ENCODE results near the gene XAGE1A.
"Not testable (repeated sequence)": the region's sequence is repeated elsewhere in the genome, so short reads cannot be mapped to it uniquely, and the experiment has no call there.

The XAGE1A gene, protein sequence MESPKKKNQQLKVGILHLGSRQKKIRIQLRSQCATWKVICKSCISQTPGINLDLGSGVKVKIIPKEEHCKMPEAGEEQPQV

DNA sequence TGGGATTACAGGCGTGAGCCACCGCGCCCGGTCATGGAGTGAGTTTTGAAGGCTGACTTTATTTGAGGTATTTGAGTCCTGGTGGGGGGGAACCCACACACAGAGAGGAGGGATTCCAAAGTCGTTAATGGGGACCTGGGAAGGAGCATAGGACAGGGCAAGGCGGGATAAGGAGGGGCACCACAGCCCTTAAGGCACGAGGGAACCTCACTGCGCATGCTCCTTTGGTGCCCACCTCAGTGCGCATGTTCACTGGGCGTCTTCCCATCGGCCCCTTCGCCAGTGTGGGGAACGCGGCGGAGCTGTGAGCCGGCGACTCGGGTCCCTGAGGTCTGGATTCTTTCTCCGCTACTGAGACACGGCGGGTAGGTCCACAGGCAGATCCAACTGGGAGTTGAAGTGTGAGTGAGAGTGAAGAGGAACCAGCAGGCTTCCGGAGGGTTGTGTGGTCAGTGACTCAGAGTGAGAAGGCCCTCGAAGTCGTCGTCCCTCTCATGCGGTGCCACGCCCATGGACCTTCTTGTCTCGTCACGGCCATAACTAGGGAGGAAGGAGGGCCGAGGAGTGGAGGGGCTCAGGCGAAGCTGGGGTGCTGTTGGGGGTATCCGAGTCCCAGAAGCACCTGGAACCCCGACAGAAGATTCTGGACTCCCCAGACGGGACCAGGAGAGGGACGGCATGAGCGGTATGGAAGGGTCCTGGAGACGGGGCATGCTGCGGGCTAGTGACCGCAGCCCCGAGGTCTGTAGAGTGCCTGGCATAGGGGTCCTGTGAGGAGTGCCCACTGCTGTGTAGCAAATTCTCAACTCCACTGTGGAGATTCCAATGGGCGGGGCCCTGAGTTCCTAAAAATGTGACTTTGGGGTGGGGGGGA lies at the start of gene XAGE1A:
XAGE1A (plus strand) TSS at position 264 of the 874 bp plus-strand sequence. CDS start 1,554 bp downstream, outside the sequence.
- DNase-seq = not testable (repeated sequence)

DNA sequence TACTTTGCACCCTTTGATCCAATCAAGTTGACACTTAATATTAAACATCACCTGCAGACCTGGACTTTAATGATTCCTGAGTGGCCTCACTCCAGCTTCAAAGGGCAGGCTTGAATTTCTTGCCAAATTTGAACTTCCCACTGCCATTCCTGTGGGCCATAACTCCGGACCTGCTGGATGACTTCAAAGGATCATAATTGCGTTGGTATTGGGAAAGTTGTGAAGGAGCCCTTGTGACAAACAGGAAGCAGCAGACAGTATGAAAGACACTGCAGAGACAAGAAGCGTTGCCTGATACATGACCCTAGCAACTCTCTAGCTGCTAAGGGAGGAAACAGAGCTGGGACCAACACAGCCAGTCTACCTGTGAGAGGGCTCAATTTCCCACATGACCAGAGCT lies 43.6 kb upstream of the XAGE1A start:
- DNase-seq = not testable (repeated sequence)

DNA sequence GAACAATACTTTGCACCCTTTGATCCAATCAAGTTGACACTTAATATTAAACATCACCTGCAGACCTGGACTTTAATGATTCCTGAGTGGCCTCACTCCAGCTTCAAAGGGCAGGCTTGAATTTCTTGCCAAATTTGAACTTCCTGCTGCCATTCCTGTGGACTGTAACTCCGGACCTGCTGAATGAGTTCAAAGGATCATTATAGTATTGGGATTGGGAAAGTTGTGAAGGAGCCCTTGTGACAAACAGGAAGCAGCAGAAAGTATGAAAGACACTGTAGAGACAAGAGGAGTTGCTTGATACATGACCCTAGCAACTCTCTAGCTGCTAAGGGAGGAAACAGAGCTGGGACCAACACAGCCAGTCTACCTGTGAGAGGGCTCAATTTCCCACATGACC lies 24.3 kb upstream of the XAGE1A start:
- DNase-seq = not testable (repeated sequence)

GRCh38 chrX:52496419-52496772 lies 788 bp downstream of the XAGE1A start:
- DNase-seq = not testable (repeated sequence)

GRCh38 chrX:52501362-52501761 lies 5.8 kb downstream of the XAGE1A start:
- not testable (repeated sequence) for DNase-seq

GRCh38 chrX:52504551-52504950 lies 8.9 kb downstream of the XAGE1A start:
- no peak for DNase-seq

DNA sequence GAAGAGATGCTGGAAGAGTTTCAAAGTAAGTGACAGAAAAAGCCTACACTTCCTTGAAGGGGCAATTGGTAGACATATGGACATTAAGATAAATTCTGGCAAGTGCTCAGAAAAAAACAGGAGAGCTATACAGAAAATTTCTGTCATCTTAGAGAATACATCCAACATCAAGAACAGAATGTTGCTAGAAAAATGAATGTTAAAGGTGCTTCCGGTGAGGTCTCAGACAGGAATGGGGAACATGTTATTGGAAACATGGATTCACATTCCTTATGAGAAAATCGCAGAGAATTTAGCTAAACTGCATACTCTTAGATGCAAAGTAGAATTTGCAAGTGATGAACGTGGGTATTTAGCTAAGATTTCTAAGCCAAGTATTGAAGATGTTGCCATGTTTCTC lies 11.7 kb downstream of the XAGE1A start:
- DNase-seq = no peak

GRCh38 chrX:52509916-52510315 lies 14.3 kb downstream of the XAGE1A start:
- DNase-seq = no peak

DNA sequence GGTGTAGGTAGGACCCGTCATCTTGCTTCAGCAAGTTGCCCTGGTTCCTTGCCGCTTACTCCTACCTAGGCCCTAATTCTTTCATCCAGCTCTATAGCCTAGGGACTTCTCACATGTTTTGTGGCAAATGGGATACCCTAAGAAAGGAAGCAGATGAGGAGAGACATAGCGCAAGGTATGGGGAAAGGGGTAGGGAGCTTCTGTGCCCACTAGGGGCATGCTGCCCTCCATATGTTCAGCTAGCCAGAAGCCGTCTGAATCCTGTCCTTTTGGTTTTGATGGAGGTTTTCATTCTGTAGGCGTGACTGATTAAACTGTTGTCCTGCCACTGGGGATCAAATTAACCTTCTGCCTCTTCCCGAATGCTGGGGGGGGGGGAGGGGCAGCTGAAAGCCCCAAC lies 15.5 kb downstream of the XAGE1A start:
- not testable (repeated sequence) for DNase-seq

- DNase-seq = not testable (repeated sequence)
These were observed 20.7 kb downstream of the XAGE1A start for GRCh38 chrX:52516110-52516986.

- DNase-seq = not testable (repeated sequence)
These were observed 21.3 kb downstream of the XAGE1A start, which contains the start of gene XAGE1B for GRCh38 chrX:52516987-52517325. XAGE1B (minus strand) TSS chrX:52517063; CDS start chrX:52515527, 1,536 bp downstream.

GRCh38 chrX:52541051-52541450 lies 45.4 kb downstream of the XAGE1A start:
- not testable (repeated sequence) for DNase-seq

- DNase-seq = no peak
These were observed 46.7 kb downstream of the XAGE1A start for GRCh38 chrX:52542311-52542710.

- DNase-seq = no peak
These were observed 48.7 kb downstream of the XAGE1A start for GRCh38 chrX:52544147-52544840.

- not testable (repeated sequence) for DNase-seq
These were observed 53.2 kb downstream of the XAGE1A start for GRCh38 chrX:52548769-52549168.
